K562 (cell line): ENCODE measurements around the gene CCND3. TPM values are rescaled to one million over a fixed set of nuclear protein-coding genes. Genes with fewer than 3 reads are reported as not detected.

Experiments
- ARID3B ChIP-seq: fragments of 250-450 bp; sonication (Bioruptor Pico); IDR thresholded peaks from 2 replicates; pipeline ENCODE4 v1.4.0; 2020; ENCODE audit warnings: borderline replicate concordance
- ARID4B ChIP-seq: sonication (generic); formaldehyde crosslinking; IDR thresholded peaks from 2 replicates; pipeline ENCODE4 v1.8.0; 2022; ENCODE audit warnings: mild to moderate bottlenecking, missing genetic modification reagents
- BMI1 ChIP-seq: fragments of 150-350 bp; IDR thresholded peaks from 2 replicates; pipeline ENCODE4 v1.6.1; 2014; ENCODE audit warnings: low read length
- DPF2 ChIP-seq: fragments of 450-650 bp; IDR thresholded peaks from 2 replicates; pipeline ENCODE4 v1.6.1; 2016
- ERF ChIP-seq: fragments of 450-650 bp; formaldehyde crosslinking; IDR thresholded peaks from 2 replicates; pipeline ENCODE4 v1.4.0; 2020; ENCODE audit warnings: mild to moderate bottlenecking, mixed read lengths
- HMBOX1 ChIP-seq: sonication (generic); IDR thresholded peaks from 2 replicates; pipeline ENCODE4 v1.6.1; 2016
- MAX ChIP-seq: sonication (generic); formaldehyde crosslinking; IDR thresholded peaks from 2 replicates; pipeline ENCODE4 v1.9.0; 2022; ENCODE audit warnings: mild to moderate bottlenecking, missing genetic modification reagents
- MECOM ChIP-seq: fragments of 250-450 bp; sonication (Bioruptor Pico); IDR thresholded peaks from 2 replicates; pipeline ENCODE4 v1.8.0; 2022; ENCODE audit warnings: inconsistent platforms
- NFIC ChIP-seq: fragments of 450-650 bp; IDR thresholded peaks from 2 replicates; pipeline ENCODE4 v1.6.1; 2017; ENCODE audit warnings: mild to moderate bottlenecking, inconsistent platforms
- NFIX ChIP-seq: fragments of 250-450 bp; sonication (Bioruptor Pico); IDR thresholded peaks from 2 replicates; pipeline ENCODE4 v1.4.0; 2020; ENCODE audit warnings: low read depth, mild to moderate bottlenecking, moderate library complexity
- SIN3A ChIP-seq, 2 experiments: fragments of 150-350 bp in 1 of 2; IDR thresholded peaks; 2 replicates each; pipeline ENCODE4 v1.6.1; 2011 to 2016; ENCODE audit warnings: borderline replicate concordance in 2 of 2, low read depth in 2 of 2, low read length in 2 of 2, mild to moderate bottlenecking in 2 of 2, moderate library complexity in 2 of 2; ENCODE audit not compliant: control insufficient read depth in 1 of 2
- ZBTB11 ChIP-seq, 3 experiments: fragments of 200-800 bp in 1 of 3; fragments of 250-450 bp in 1 of 3; fragments of 450-650 bp in 1 of 3; sonication (Bioruptor Pico) in 1 of 3; sonication (Bioruptor generic) in 1 of 3; formaldehyde crosslinking in 1 of 3; IDR thresholded peaks; 2 replicates each; pipeline versions ENCODE4 v1.6.1 to v1.8.0; 2016 to 2022; ENCODE audit warnings: mild to moderate bottlenecking in 2 of 3, missing genetic modification characterization in 2 of 3, missing compliant biosample characterization in 1 of 3, moderate library complexity in 1 of 3
- ZNF57 ChIP-seq: fragments of 450-650 bp; formaldehyde crosslinking; IDR thresholded peaks from 2 replicates; pipeline ENCODE4 v1.4.0; 2020; ENCODE audit warnings: mild to moderate bottlenecking, moderate library complexity
- polyA plus RNA-seq, 8 experiments: library from polyadenylated mRNA; depleted of rRNA in 4 of 8; stranded (reverse) in 5 of 8; unstranded in 3 of 8; fragments of >200 nt; fragmentation: Nextera tagmentation in 2 of 8; fragmentation: Illumina TruSeq in 1 of 8; extraction: Ambion mirVana in 2 of 8; extraction: Trizol in 1 of 8; gene quantifications; 2 replicates each; pipeline versions ENCODE4 v1.2.1 to v1.2.3, GENCODE V29; 2011 to 2014; ENCODE audit warnings: inconsistent platforms in 1 of 8, missing spikeins in 1 of 8
- total RNA-seq, 7 experiments: library from RNA; depleted of rRNA in 6 of 7; stranded (reverse); fragments of >200 nt in 6 of 7; fragmentation: Illumina TruSeq in 2 of 7; extraction: Trizol in 2 of 7; gene quantifications; 2 replicates each; pipeline versions ENCODE4 v1.2.1 to v1.2.3, GENCODE V29; 2011 to 2021; ENCODE audit warnings: low replicate concordance in 1 of 7

CCND3 gene
- total and polyA plus RNA-seq, 9 of the 15 experiments (the other 6 are each of a cell fraction or from before 2014, with no cell fraction given), result 21.5 to 204 (median 97.4) TPM

- TF ChIP-seq ARID4B (CRISPR knock-in tag) (peak; percentile 80), HMBOX1 (peak; percentile 75), ARID3B (CRISPR knock-in tag) (no peak), NFIC (no peak), ERF (CRISPR knock-in tag) (no peak), ZNF57 (no peak), ZBTB11 (CRISPR knock-in tag; IDR thresholded peaks at IDR 0.05) (no peak; a peak in 1 of 6 replicates), SIN3A (IDR thresholded peaks at IDR 0.05; ENCODE audit: borderline replicate concordance in 2 of 2, control insufficient read depth in 1 of 2, low read depth in 2 of 2, low read length in 2 of 2) (peak in 1 of 2 experiments; percentile 72; a peak in 2 of 4 replicates), MECOM (CRISPR knock-in tag) (no peak), NFIX (CRISPR knock-in tag) (no peak), MAX (peak; percentile 85), BMI1 (no peak), DPF2 (peak; percentile 64; the same call in 1 of the 2 replicates)
Measured at GRCh38 chr6:41939848-41940758, 1.5 kb downstream of the CCND3 start (continued).
